Prostate gland (tissue), 1 donor: Measurements from ENCODE around the gene VKORC1L1.

Experiments used
- POLR2A ChIP-seq: fragments of 450-650 bp; IDR thresholded peaks from one replicate; pipeline ENCODE4 v1.6.1; 2016; ENCODE audit warnings: antibody characterized with exemption, mild to moderate bottlenecking
- POLR2AphosphoS5 ChIP-seq: sonication (generic); formaldehyde crosslinking; IDR thresholded peaks from one replicate; pipeline ENCODE4 v1.6.1; 2017; ENCODE audit warnings: antibody characterized with exemption

- TF ChIP-seq POLR2A, result no peak
- TF ChIP-seq POLR2AphosphoS5, result no peak
Measured at GRCh38 chr7:65953001-65953720, 80.3 kb downstream of the VKORC1L1 start.
